ENCODE measurements around the gene MMP2.

GRCh38 chr16:55447231-55447630 is 31.8 kb upstream of the MMP2 start:
- TF ChIP-seq EZH2 (IDR thresholded peaks at IDR 0.05; ENCODE audit: low read length, unreplicated experiment): no peak
- no peak for TF ChIP-seq CTCF (conservative IDR thresholded peaks at IDR 0.05; ENCODE audit: low read depth, low read length)
